Cardiac septum (tissue), 1 donor: ENCODE data around the gene FAM118B. TPM values are rescaled to one million over a fixed set of nuclear protein-coding genes. Genes with fewer than 3 reads are reported as not detected.

Experiments
- DNase-seq: peaks from one replicate; pipeline ENCODE4 v3.0.0-alpha.2; 2020; ENCODE audit warnings: low spot score
- intact Hi-C: fragments of 100-400 bp; cut with DNase I; formaldehyde crosslinking; loops from one replicate; pipeline ENCODE4 v1.14.0; 2022
- long read RNA-seq: library from polyadenylated mRNA; unstranded; transcript quantifications from one replicate; pipeline ENCODE4 v2.0.0, GENCODE V29; 2021
- total RNA-seq: library from RNA; stranded (reverse); fragmentation: NEBNext Ultra II Directional; extraction: Animal tissue kit (Norgen Biotek cat#: 25700); gene quantifications from one replicate; pipeline ENCODE4 v1.2.1, GENCODE V29; 2021
- donor health status: DM: no; HTN: no; CAD: no.

FAM118B gene
- total RNA-seq, result 22.3 TPM
- long read RNA-seq, transcript FAM118B-209 (9 exons, 2,402 nt), result major isoform, 27 of 52 reads
- long read RNA-seq, partial matches to known transcripts, result 4 of 52 reads
- long read RNA-seq, other reads (novel, unspliced or antisense), result 19 of 52 reads

DNA sequence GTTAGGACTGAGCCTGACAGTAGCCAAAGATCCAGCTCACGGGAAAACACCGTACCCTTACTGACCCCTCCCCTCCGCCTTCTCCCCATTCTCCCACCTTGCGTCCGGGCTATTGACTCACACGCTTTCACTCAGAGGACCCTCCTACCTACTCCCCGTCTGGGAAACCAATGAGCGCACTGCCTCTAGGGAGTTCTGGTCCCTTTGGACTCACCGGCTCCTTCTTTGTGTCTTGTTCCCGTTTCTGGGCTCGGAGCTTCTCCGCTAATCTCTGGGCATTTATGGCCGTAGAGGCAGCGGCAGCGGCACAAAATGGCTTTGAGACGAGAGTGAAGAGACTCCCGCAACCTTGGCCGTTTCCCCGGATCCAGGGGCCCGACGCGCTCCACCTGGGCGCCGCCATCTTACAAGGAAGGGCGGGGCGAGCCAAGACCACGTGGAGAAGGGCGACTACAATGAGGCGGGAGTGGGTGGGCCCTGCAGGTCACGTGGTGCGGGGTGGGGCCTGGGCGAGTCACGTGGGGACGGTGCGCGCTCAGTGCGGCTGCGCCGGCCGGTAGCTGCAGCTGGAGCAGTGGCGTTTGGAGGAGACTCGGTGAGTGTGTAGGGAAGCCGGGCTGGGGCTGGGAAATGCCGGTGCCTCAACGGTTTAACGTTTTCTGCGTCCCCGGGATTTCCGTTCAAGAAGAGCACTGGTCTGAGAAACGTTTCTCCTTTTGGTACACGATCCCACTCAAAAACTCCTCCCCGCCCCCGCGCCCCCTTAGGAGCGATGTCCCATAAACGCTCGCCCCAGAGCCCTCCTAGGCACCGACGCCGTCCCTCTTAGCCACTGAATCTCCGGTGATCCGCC is at the start of gene FAM118B, which contains the start of gene RPUSD4:
Gene FAM118B (plus strand): TSS at position 547 of the 853 bp plus-strand sequence. CDS start 23,220 bp downstream, outside the sequence.
Gene RPUSD4 (minus strand): TSS at position 415 of the 853 bp plus-strand sequence. CDS start 12 bp downstream, at position 403.
- intact Hi-C loops, result loop anchor here (1.0 to 10.0 kb wide), 3 partner anchors 57 to 617 kb away; partner anchors contain the start of genes SRPRA, STT3A and TIRAP

DNA sequence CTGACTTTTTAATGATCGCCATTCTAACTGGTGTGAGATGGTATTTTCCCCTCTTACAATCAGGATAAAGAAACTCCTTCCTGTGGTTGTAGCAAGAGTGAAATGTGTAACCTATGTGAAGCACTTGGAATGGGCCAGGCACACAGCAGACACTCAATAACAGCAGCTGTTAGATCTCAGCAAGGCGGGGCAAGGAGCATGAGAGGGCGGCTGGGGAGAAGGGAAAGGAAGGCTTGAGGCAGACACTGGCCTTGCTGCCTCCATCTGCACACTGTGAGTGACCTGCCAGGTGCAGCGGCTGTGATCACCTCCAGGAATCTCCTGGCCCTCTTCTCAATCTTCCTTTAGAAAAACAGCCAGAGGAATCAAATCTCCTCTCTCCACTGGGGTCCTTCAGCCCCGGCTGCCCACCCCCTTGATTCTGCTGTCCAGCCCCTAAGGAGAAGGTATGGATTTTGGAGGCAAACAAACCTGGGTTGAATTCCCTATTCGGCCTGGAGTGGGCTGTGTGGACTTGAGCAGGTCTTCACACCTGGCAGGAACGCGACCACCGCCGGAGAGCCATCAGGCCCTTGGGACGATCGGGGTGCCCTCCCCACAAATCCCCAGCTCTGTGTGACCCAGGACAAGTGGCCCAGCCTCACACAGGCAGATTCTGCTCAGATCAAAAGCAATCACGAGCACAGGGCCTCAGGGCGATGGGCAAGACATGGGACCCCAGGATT is 49.1 kb upstream of the FAM118B start:
- intact Hi-C loops, result no loop called here

More for the DNA sequence above, at the start of gene FAM118B, which contains the start of gene RPUSD4:
- DNase-seq, result peak; percentile 99

DNA sequence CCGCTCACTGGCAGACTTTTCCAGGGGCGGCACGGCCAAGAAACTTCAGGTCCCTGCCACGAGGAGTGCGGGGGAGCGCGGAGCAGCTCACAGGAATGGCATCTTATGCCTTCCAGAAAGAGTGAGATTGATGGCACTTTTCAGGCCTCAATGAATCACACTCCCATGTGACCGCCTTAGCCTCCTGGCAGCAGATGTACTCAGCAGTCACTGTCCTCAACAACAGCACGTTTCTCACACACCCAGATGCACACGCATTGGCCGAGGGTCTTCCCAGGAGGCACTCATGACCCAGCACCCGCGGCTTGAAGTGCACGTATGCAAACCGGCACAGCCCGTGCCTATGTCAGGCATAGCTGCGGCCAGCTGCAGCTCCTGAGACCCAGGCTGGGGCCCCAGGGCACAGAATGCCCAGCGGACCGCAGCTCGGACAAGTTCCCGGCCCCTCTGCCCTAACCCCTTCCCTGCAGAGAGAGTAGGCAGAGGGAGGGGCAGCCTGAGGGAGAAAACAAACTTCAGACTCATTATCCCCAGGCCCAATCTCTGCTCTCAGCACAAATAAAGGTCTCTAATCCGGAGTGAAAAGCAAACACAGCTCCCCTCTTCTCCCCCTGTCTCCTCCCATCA is 48.4 kb upstream of the FAM118B start:
- no peak for DNase-seq
- intact Hi-C loops, result no loop called here

More for the DNA sequence above, 49.1 kb upstream of the FAM118B start:
- DNase-seq, result no peak

DNA sequence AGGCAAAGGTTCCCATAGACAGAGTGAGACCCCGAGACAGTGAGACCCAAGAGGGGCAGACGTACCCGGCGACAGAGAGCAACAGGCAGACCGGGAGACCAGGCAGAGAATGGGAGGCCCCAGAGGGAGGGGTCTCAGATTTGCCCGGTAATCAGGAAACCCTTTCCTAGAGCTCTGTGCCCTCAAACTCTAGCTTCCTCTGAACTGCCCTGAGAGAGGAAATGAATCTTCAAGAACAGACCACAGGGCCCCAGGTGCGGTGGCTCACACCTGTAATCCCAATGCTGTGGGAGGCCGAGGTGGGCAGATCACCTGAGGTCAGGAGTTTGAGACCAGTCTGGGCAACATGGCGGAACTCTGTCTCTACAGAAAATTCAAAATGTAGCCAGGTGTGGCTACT is 47.8 kb upstream of the FAM118B start:
- intact Hi-C loops, result no loop called here

DNA sequence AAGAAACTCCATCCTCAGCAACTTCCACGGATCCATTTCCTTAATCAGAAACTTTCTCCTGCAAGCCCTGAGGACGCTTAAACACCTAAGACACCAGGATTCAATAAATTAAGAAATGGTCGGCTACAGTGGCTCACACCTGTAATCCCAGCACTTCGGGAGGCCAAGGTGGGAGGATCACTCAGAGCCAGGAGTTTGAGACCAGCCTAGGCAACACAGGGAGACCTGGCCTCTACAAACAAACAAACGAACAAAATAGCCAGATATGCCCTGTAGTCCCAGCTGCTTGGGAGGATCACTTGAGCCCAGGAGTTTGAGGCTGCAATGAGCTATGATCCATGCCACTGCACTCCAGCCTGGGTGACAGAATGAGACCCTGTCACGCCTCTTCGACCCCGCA is 46.8 kb upstream of the FAM118B start:
- DNase-seq, result no peak
- intact Hi-C loops, result no loop called here

More for the DNA sequence above, 47.8 kb upstream of the FAM118B start:
- DNase-seq, result no peak

DNA sequence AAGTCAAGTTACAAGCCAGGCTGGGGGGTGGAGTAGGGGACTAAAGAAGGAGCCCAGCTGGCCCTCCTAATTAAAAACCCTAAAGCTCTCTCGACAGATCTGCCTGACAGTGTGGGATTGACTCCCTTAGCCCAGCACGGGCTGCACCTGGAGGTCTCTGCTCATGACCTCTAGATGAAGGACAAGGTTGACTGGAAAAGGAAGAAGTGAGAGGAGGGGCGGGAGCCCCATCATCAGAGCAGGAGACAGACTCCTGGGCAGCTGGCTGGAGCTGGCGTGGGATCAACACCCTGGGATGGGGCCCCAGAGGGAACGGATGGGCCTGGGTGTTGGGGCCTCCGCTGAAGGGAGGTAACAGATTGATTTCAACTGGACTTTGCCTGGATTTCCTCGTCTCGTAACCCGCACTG is 46.3 kb upstream of the FAM118B start:
- intact Hi-C loops, result no loop called here

DNA sequence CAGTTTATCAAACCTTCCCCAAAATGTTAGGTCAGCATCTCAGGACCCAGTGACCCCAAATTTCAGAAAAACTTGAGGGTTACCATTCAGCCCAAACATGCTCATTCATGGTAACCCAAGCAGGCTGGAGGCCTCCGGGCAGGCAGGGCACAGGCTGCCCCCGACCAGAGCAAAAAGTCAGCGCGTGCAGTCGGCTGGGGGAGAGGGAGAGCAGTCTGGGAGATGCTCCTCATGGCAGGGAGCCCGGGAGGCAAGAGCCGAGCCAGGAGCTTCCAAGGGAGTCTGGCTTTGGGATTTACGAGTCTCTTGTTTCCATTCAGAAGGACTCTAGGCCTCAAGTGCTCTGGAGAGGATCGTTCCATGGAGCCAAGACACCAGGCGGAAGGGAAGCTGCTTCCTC is 45.8 kb upstream of the FAM118B start:
- intact Hi-C loops, result no loop called here
- no peak for DNase-seq

More for the DNA sequence above, 46.3 kb upstream of the FAM118B start:
- no peak for DNase-seq

DNA sequence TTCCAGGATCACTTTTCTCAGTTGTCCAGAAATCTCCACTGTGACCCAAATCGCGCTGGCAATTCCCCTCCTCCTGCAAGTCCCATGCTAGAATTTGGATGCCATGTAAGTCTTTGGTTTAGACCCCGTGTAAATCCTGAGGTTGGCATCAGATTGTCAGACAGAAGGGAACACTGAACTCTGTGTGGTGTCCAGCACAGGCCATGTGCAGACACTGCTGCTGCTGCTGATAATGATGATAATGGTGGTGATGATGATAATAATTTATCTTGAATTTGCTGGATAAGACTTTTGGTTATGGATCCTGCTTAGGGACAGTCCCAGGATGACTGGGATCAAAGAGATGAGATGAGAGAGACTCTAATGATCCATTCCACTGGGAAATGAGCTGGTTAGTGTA is 45.2 kb upstream of the FAM118B start:
- intact Hi-C loops, result no loop called here
- DNase-seq, result no peak

DNA sequence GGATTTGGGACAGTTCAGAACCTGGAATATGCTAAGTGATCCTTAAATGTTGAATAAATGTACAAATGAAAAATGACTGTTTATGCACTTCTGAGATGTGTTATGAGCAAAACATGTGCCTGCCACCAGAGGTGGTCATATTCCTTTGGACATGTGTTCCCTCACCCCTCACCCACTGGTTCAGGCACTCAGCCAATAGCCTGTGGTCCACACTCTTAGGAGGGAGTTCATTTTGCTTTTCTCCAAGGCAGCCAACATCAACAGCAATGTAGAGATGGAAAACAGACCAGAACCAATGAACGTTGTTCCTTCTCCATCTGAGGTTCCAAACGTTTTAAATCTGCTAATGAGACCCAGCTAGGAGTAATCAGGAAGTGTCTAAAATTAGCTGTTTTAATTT is 44.1 kb upstream of the FAM118B start:
- intact Hi-C loops, result no loop called here
- no peak for DNase-seq

DNA sequence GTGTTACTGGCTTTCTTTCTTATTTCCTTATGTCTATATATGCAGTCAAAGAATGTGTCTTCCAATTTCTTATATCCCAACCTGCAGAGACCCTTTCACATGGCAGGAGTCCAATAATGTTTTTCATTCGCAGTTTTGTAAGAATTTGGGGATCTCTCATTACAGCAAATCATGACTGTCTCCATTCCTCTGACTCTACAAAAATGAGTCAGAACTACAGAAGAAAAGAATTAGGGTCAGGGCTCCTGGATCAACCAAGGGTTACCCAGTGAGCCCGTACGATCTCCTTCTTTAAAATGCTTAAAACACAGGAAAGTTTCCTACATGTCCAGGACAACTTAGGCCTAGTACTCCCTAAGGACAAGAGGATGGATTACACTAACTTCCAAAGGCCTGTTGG is 42.3 kb upstream of the FAM118B start:
- intact Hi-C loops, result no loop called here
- no peak for DNase-seq

DNA sequence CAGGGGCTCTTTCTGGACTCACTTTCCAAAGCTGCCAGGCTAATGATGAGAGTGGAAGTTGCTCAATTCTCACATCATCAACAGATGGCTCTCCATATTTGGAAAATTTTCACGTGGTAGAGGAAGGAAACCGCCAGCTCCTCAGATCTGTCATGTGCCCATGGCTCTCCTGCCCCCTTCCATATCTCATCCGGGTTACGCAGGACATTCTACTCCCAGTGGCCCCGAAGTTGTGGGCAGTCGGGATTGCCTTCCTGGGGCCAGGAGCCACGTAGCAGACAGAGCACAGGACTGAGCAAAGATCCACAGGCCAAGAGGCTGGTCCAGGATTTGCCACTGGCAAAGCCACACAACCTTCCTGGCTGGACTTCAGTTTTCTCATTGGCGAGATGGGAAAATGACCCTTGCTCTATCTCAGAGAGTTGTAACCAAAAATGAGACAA is 39.0 kb upstream of the FAM118B start:
- no peak for DNase-seq
- intact Hi-C loops, result no loop called here

DNA sequence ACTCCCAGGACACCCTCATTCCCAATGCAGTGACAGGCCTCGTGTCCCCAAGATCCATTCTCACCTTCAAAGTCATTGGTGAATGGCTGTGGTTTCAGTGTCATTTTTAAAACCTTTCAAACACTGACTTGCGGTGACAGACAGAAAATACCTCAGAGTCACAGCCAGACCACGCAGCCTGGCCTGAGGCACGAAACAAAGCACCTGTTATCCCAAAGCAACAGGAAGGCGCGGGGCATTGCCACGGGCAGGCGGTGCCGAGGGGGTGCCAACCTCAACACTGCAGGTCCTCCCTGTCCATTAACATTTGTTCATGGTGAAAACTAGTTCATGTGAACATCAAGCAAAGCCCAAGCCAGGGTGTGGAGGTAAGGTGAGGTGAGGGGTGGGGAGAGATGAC is 38.3 kb upstream of the FAM118B start:
- no peak for DNase-seq
- intact Hi-C loops, result no loop called here

DNA sequence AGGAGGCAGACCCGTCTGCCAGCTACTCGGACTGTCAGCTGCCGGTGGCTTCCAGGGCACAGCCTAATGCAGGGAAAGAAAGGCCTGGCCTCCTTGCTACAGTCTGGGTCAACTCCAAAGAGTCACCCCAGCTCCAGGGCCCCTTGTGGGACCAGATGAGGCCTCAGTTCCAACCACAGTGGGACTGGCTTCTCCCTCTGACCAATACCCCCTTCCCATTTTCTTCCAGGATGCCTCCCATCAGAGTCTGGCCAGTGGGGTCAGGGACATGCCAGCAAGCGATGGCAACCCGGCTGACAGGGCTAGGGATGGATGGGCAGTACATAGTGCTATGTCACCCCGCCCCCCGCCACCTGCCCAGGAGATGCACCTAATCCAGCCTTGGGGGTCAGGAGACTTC is 36.8 kb upstream of the FAM118B start:
- no peak for DNase-seq
- intact Hi-C loops, result no loop called here

DNA sequence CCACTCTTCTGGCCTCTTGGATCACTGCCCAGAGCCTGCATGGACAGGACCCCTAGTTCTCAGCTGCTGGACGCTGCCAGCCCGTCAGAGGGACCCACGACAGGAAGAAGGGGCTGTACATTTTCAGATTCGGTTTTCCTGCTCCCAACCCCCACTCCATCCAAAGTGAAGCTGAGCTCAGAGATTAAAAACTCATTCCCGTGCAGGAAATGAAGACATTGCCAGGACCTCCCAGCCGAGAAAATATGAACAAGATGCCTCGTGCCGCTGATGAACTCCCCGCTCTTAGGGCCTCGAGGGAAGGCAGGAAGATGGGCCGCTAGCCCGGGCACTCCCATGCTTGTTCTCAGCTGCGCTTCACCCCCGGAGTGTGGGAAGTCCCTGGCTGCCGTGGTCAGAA is 36.2 kb upstream of the FAM118B start:
- no peak for DNase-seq
- intact Hi-C loops, result no loop called here

DNA sequence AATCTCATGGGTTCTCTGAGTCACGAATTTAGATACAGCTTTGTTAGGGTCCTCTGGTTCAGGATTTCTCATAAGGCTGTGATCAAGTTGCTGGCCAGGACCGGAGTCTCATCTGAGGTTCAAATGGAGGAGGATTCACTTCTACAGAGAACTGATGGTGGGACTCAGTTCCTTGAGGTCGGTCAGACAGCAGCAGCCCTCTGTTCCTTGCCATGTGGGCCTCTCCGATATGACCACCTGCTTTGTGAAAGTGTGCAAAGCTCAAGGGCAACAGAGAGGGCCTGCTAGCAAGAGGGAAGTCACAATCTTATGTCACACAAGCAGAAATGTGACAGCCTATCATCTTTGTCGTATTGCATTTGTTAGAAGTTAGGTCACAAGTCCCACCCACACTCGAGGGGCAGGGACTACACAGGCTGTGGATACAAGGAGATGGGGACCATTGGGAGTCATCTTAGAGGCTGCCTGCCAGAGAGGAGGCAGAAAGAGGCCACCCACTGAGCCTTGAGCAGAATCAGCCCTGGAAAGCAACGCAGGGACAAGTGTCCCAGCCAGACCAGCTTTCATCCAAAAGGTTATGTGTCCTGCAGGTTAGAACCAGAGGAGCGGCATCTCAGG is 34.6 kb upstream of the FAM118B start:
- no peak for DNase-seq

DNA sequence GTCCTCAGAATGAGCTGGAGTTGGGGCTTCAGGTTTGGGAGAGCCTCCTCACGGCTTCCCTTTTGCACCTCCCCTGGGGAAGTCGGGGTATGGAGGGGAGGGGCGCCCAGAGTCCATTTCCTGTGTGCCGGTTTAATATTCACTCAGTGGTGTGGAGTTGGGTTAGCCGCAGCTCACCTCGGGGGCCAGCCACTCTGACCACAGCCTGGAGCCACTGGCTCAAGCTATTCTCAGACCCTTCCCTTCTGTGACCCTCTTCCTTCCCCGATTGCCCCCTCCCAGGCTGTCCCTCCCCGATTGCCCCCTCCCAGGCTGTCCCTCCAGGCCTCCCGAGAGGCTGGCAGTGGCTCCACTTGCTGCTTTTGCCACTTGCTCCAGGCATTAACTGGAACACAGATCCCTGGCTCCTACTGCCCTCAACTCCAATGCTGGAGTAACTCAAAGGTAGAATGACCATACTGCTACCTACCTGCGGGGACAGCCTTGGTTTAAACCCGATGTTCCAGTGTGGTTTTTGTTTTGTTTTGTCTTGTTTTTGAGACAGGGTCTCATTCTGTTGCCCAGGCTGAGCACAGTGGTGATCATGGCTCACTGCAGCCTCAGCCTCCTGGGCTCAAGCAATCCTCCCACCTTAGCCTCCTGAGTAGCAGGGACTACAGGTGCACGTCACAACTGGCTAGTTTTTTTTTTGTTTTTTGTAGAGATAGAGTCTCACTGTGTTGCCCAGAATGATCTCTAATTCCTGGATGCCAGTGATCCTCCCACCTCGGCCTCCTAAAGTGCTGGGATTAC is 29.4 kb upstream of the FAM118B start:
- intact Hi-C loops, result no loop called here
- no peak for DNase-seq

More for the DNA sequence above, 34.6 kb upstream of the FAM118B start:
- intact Hi-C loops, result no loop called here

DNA sequence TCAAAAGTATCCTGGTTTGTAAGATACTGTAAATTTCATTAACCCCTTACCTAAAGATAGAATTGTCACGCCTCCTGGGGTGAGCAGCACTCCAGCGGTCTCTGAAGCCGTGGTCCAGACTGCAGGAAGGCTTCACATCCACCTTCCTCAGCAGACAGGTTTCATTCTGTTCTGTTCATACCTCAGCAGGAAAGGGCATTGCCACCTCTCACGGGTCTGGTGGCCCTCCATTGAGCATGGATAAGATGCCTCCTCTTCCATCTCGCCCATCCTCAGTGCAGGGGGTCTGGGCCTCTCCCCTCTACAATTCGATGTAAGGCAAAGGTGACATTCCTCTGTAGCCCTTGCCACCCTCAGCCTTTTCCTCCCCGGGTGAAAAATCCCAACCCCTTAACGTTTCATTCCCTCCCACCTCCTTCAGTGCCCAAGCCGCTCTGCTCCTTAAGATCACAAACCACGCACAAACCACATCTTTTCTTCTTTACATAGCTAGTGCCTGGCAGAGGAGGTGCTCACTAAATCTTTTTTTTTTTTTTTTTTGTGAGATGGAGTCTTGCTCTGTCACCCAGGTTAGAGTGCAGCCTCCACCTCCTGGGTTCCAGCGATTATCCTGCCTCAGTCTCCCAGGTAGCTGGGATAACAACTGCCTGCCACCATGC is 28.7 kb upstream of the FAM118B start:
- intact Hi-C loops, result no loop called here

More for the DNA sequence above, 28.7 kb upstream of the FAM118B start:
- DNase-seq, result no peak
